GM12801 (cell line): ENCODE results near the gene APOC4.
"Not testable (repeated sequence)": the region's sequence is repeated elsewhere in the genome, so short reads cannot be mapped to it uniquely, and the experiment has no call there.

Experiments
- CTCF ChIP-seq: IDR thresholded peaks from one replicate; pipeline ENCODE4 v1.5.1; 2011; ENCODE audit warnings: control low read depth; ENCODE audit not compliant: insufficient read length; ENCODE audit errors: extremely low read depth

The APOC4 gene

GRCh38 chr19:44909775-44910174 lies 32.3 kb upstream of the APOC4 start:
- no peak for TF ChIP-seq CTCF

GRCh38 chr19:44912854-44913253 lies 29.2 kb upstream of the APOC4 start:
- TF ChIP-seq CTCF = no peak

- TF ChIP-seq CTCF = not testable (repeated sequence)
Measured at GRCh38 chr19:44914433-44915206, 27.4 kb upstream of the APOC4 start, which contains the start of gene APOC1. Gene APOC1 (plus strand): TSS chr19:44914608. CDS start chr19:44914892, 284 bp downstream.

- TF ChIP-seq CTCF = no peak
Measured at GRCh38 chr19:44924243-44924725, 17.8 kb upstream of the APOC4 start.

- TF ChIP-seq CTCF = no peak
Measured at GRCh38 chr19:44925114-44925891, 16.7 kb upstream of the APOC4 start.

- TF ChIP-seq CTCF = no peak
Measured at GRCh38 chr19:44927746-44928145, 14.3 kb upstream of the APOC4 start.

- no peak for TF ChIP-seq CTCF
Measured at GRCh38 chr19:44930088-44930487, 11.9 kb upstream of the APOC4 start.
